ENCODE data around the gene FSTL4.

Gene FSTL4

DNA sequence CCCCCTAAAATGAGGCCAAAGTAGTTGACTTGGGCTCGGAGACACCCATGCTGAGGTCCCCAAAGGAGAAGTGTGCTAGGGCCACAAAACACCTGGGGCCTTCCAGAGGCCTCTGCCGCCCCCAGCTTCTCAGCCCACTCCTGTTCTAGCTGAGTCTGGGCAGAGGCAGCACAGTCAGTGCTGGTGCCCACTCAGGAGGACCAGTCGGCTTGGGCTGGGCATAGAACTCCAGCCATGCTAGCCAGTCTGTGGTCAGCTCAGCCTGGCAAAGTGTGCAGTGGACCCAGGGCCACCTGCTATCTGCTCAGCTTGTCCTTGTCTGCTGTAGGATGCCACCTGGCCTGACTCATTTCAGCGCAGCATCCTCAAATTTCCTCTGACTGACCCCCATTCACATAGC lies 254.6 kb downstream of the FSTL4 start:
- Mint-ChIP-seq H3K27me3 (ENCODE audit: low read depth) (peaks cover 5% of the 10 kb centered on the region), H3K9me3 (no peaks in the 10 kb centered on the region), H3K4me1 (ENCODE audit: low read depth) (no peaks in the 10 kb centered on the region), H3K27ac (no peak overlapping the region), H3K4me3 (no peak overlapping the region), H3K36me3 (ENCODE audit: low read depth) (no peaks in the 10 kb centered on the region)

DNA sequence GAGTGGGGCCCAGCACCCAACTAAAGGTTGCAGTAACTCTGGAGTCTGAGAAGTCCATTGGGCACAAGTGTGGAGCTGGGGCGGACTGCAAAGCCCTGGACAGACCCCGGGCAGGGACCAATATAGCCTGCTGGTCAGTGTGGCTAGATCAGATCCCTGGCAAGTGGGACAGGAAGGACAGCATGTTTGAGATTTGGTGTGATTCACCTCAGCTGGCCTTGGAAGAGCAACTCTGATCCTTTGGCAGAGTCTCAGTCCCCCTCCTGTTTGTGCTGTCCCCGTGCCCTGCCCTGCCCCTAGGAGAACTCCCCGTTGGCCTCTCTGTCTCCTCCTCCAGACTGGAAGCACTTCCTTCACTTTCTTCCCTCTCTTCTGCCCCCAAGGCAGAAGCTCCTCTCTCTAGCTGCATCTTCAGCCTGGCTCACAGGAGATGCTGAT lies 255.3 kb downstream of the FSTL4 start:
- H3K9me3 Mint-ChIP-seq = no peaks in the 10 kb centered on the region
- H3K4me3 Mint-ChIP-seq = no peak overlapping the region
- H3K36me3 Mint-ChIP-seq (ENCODE audit: low read depth) = no peaks in the 10 kb centered on the region
- no peak overlapping the region for H3K27ac Mint-ChIP-seq
- no peaks in the 10 kb centered on the region for H3K4me1 Mint-ChIP-seq (ENCODE audit: low read depth)
- H3K27me3 Mint-ChIP-seq (ENCODE audit: low read depth) = peaks cover 4% of the 10 kb centered on the region

DNA sequence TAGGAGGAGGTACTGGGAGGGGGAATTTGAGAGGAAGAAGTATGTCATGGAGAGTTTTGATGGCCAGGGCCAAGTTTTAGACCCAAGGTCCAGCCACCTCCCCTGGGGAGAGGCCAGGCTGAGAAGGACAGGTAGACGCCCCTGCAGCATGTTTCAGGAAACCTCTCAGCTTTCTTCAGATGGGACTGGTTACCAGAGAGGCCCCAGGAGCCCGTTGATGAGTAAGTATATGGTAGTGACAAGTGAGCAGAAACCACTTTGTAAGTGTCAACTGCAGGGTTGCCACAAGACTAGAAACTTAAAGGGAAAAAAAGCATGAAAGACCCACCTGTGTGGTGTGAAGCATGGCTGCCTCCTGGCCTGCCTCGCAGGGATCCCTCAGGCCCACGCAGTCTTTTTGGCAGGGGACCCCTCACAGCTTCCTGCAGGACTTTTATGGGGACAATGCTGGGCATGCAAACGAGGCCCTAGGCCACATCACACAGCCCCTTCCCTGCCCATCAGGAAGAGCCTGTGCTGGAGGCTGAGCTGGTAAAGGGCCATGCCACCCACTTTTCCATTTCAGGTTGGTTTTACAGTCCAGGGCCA lies 255.9 kb downstream of the FSTL4 start:
- Mint-ChIP-seq H3K27ac (no peak overlapping the region), H3K4me1 (ENCODE audit: low read depth) (no peaks in the 10 kb centered on the region), H3K9me3 (no peaks in the 10 kb centered on the region), H3K27me3 (ENCODE audit: low read depth) (peaks cover 4% of the 10 kb centered on the region), H3K36me3 (ENCODE audit: low read depth) (no peaks in the 10 kb centered on the region), H3K4me3 (no peak overlapping the region)

DNA sequence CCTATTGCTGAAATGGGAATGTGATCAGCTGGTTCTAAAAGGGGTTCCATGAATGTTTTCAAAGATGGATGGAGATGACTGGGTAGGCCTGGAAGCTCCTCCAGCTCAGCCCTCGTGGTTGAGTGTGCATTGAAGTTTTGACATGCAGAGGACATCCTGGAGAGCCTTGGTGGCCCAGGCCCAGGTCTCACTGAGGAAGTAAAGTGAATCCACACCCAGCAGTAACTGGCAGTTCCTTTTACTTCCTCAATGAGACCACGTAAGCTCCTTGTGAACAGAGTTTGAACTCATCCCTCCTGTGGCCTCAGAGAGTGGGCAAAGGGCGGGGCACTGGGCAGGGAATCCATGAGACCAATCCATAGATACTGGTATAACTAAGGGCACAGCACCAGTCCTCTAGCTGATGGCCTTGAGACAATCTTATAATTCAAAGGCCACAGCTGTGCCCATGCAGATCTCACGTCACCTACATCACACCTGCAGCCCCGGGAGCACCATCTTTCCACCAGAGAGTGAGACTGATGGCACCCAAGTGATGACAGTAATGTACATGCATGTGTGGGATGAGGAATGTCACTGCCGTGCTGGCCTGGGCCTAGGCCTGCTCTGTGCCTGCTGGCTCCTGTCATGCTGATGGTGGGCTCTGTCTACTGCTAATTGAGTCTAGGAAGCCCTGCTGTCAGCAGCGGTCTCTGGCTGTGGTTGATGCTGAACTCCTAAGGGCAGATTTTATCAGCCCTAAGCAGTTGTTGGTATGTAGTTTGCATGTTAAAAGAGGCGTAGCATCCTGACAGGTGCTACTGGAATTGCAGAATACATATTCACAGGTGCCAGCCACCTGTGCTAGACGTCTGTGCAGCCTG lies 257.8 kb downstream of the FSTL4 start:
- H3K9me3 Mint-ChIP-seq = no peaks in the 10 kb centered on the region
- H3K27me3 Mint-ChIP-seq (ENCODE audit: low read depth) = peaks cover 6% of the 10 kb centered on the region
- no peak overlapping the region for H3K27ac Mint-ChIP-seq
- H3K36me3 Mint-ChIP-seq (ENCODE audit: low read depth) = no peaks in the 10 kb centered on the region
- H3K4me3 Mint-ChIP-seq = no peak overlapping the region
- H3K4me1 Mint-ChIP-seq (ENCODE audit: low read depth) = no peaks in the 10 kb centered on the region

DNA sequence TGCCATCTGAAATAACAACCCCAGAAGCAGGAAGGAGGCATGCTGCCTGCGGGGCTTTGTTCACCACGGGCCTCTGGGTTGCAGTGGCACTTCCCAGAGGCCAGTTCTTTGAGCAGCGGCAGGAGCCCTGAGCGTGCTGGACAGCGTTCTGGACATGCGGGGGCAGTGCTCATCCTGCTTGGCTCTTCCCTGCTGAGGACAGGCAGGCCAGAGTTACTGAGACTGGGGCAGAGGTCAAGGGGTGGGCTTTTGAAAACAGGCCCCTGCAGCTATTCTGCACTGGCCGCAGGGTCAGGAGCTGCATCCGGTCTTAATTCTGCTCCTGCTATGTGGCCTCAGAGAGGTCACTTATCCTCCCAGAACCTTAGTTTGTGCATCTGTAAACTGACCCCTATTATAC lies 258.6 kb downstream of the FSTL4 start:
- H3K27me3 Mint-ChIP-seq (ENCODE audit: low read depth) = peaks cover 6% of the 10 kb centered on the region
- H3K4me3 Mint-ChIP-seq = no peak overlapping the region
- H3K9me3 Mint-ChIP-seq = no peaks in the 10 kb centered on the region
- H3K4me1 Mint-ChIP-seq (ENCODE audit: low read depth) = no peaks in the 10 kb centered on the region
- H3K36me3 Mint-ChIP-seq (ENCODE audit: low read depth) = no peaks in the 10 kb centered on the region
- no peak overlapping the region for H3K27ac Mint-ChIP-seq

DNA sequence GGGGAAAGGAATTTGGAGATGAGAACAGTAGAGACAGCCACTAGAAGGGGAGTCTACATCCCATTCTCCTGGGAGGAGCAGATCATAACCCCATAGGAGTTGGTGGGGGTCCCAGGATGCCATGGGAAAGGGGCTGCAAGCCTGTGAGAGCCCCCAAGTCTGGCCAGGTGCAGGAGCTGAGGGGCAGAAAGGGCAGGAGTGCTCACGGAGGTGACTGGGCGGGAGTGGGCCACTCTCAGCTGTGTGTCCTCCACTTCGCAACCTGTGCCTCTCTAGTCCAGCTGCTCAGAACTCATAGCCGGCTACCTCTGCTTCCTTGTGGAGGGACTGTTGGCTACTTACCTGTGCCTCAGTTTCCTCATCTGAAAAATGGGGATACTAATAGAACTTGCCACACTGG lies 263.9 kb downstream of the FSTL4 start:
- no peak overlapping the region for H3K27ac Mint-ChIP-seq
- peaks cover 22% of the 10 kb centered on the region for H3K27me3 Mint-ChIP-seq (ENCODE audit: low read depth)
- no peaks in the 10 kb centered on the region for H3K36me3 Mint-ChIP-seq (ENCODE audit: low read depth)
- H3K4me3 Mint-ChIP-seq = no peak overlapping the region
- H3K4me1 Mint-ChIP-seq (ENCODE audit: low read depth) = no peaks in the 10 kb centered on the region
- no peaks in the 10 kb centered on the region for H3K9me3 Mint-ChIP-seq

DNA sequence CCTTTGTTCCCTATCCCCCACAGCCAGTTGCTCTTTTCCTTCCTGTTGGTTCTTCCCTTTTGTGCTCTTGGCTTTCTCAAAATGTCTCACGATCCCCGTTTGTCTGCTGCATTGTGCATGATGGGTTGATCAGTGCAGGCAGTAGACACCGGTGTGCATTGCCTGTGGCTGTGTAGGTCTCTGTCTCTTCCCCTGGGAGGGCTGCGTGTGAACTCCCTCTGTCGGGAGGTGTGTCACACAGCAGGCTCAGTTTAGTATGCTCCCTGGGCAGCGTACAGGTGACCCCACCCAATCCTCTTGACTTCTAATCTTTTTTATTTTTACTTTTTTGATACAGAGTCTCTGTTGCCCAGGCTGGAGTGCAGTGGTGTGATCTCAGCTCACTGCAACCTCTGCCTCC lies 265.3 kb downstream of the FSTL4 start:
- H3K36me3 Mint-ChIP-seq (ENCODE audit: low read depth) = no peaks in the 10 kb centered on the region
- no peaks in the 10 kb centered on the region for H3K9me3 Mint-ChIP-seq
- H3K27ac Mint-ChIP-seq = no peak overlapping the region
- H3K27me3 Mint-ChIP-seq (ENCODE audit: low read depth) = peaks cover 22% of the 10 kb centered on the region
- H3K4me1 Mint-ChIP-seq (ENCODE audit: low read depth) = no peaks in the 10 kb centered on the region
- H3K4me3 Mint-ChIP-seq = no peak overlapping the region

DNA sequence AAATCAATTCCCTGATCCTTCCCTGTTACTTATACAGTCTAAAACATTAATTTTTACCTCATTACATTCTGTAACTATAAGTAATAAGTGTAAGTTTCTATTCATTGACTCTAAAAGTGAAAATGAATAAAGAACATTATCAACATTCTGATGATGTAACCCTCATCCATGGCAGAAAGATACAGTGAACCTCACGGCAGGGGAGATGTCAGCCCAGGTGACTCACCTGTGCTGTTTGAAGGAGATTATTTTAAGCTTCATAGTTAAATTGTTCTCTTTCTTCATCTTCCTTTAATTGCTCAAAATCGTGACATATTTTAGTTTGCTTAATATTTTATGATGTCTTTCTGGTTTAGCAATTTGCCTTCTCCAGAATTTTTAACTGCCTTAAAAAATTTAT lies 268.1 kb downstream of the FSTL4 start:
- H3K36me3 Mint-ChIP-seq (ENCODE audit: low read depth) = no peaks in the 10 kb centered on the region
- H3K27ac Mint-ChIP-seq = no peak overlapping the region
- peaks cover 16% of the 10 kb centered on the region for H3K27me3 Mint-ChIP-seq (ENCODE audit: low read depth)

DNA sequence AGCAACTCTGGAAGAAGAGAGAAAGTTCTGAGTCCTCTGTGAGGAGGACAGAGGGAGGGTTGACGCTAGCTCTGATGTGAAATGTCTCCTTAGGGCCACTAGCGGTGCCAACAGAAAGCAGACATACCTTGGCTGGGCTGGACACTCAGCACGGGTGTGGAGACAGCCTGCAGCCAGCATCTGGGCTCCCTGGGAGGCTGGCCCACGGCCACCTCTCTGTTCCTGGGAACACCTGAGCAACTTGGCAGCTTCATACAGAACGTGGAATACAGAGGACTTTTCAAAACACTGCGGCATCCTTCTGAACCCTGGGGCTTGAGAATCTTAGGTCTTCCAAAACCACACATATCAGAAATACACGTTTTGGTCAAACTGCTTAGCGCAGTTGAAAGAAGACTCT lies 269.1 kb downstream of the FSTL4 start:
- Mint-ChIP-seq H3K4me1 (ENCODE audit: low read depth) (no peaks in the 10 kb centered on the region), H3K27me3 (ENCODE audit: low read depth) (peaks cover 15% of the 10 kb centered on the region), H3K4me3 (no peak overlapping the region), H3K9me3 (no peaks in the 10 kb centered on the region), H3K27ac (no peak overlapping the region), H3K36me3 (ENCODE audit: low read depth) (no peaks in the 10 kb centered on the region)

More for the DNA sequence above, 268.1 kb downstream of the FSTL4 start:
- no peaks in the 10 kb centered on the region for H3K4me1 Mint-ChIP-seq (ENCODE audit: low read depth)
- no peaks in the 10 kb centered on the region for H3K9me3 Mint-ChIP-seq
- H3K4me3 Mint-ChIP-seq = no peak overlapping the region

DNA sequence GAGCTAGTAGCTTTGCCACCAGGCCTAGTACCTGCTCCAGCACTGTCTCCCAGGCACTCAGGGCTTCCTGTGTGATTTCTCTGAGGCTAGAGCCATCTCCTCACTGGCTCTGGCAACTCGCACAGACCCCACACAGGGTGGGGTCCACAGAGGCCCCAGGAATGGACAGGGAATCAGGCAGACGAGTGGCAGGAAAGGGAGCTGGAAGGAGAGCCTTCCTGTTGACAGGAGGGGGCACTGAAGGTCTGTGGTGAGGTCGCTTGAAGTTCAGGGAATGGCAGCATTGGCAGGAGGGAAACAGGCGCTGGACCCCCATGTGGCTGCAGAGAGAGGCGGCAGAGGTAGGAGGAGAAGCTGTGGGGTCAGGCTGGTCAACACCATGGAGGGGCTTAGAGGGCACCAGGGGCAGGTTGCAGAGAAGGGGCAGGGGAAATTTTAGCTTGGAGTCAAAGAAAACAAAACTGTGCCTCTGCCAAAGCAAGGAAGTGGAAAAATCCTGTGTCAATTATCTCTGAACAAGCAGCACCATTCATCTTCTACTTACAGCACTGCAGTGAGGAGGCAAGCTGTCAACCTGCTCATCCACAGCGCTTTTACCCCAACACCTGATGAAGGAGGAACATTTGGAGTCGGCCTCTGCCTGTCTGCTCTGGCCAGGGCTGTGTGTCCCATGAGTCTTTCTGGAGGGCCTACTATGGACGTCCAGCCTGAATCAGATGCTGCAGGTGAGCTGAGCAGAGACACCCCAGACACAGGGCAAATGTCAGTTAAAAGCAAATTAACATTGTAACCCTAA lies 270.2 kb downstream of the FSTL4 start:
- Mint-ChIP-seq H3K36me3 (ENCODE audit: low read depth) (no peaks in the 10 kb centered on the region), H3K27ac (no peak overlapping the region), H3K4me1 (ENCODE audit: low read depth) (no peaks in the 10 kb centered on the region), H3K27me3 (ENCODE audit: low read depth) (peaks cover 11% of the 10 kb centered on the region), H3K9me3 (no peaks in the 10 kb centered on the region), H3K4me3 (no peak overlapping the region)

DNA sequence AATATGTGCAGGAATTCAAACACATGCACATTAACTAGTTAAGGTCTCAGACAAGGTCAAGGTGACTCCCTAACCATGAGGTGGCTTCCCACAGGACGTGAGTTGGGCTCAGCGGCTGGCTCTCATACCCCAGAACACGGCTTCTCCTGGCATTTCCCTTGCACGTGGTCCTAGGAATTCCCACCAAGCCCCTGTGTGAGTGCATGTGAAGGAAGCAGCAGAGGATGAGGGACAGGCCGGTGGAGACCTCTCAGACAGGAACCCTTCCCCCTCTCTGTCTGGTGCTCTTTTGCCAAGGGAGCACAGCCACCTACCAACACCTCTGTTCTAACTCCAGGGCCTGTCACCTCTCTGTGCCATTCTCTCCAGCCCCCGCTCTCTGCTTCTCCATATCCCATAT lies 271.0 kb downstream of the FSTL4 start:
- Mint-ChIP-seq H3K4me3 (no peak overlapping the region), H3K27ac (no peak overlapping the region), H3K36me3 (ENCODE audit: low read depth) (no peaks in the 10 kb centered on the region)

DNA sequence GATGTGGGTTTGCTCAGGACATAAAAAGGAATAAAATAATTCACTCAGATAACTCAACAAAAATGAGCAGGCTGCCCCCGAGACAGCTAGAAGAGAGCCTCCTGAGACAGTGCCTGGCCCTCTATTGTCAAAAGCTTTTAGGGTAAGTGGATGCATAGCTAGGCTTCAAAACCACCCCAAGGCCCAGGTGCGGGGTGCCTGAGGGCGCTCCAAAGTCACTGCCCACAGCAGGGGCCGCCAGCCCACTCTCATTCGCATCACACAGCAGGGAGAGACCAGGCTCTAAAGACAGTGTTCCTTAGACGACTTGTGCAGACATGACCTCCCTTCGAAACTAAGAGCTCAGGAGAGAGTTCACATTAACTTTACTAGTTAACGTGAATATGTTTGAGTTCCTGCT lies 271.5 kb downstream of the FSTL4 start:
- Mint-ChIP-seq H3K4me1 (ENCODE audit: low read depth) (peaks cover 5% of the 10 kb centered on the region), H3K27me3 (ENCODE audit: low read depth) (peaks cover 6% of the 10 kb centered on the region), H3K4me3 (no peak overlapping the region), H3K36me3 (ENCODE audit: low read depth) (no peaks in the 10 kb centered on the region), H3K27ac (no peak overlapping the region), H3K9me3 (no peaks in the 10 kb centered on the region)

More for the DNA sequence above, 271.0 kb downstream of the FSTL4 start:
- Mint-ChIP-seq H3K27me3 (ENCODE audit: low read depth) (peaks cover 8% of the 10 kb centered on the region), H3K9me3 (no peaks in the 10 kb centered on the region), H3K4me1 (ENCODE audit: low read depth) (peaks cover 4% of the 10 kb centered on the region)

DNA sequence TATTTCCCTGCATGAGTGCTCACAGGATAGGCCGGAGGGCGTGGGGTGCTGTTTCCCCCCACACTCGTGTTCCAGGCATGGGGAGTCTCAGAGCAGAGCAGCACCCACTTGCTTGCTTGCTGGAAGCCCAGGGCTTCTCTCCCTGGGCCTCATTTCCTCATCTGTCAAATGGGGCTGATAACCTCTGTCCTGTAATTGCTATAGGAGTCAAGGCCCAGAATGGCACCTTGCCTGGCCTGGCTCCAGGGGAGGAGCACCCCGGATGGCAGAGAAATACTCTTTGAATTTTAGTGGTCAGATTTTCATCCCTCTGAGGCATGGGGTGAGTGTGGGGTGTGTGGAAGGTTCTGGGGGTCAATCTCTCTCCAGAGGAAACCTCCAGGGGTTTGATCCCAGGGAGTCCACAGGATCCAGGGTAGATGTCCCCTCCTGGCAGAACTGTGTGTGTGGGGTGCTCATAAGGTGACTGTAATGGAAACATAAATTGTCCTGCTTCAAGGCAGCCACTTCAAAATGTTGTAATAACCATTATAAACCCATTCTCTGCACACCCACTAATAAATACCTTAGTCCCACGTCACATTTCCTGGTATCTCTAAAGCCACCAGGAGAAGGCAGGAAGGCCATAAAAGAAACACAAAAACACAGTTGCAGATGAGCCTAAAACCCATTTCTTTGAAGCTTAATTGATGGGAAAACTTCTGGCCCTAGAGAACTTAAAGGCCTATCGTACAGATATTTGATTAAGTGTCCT lies 272.2 kb downstream of the FSTL4 start:
- Mint-ChIP-seq H3K27me3 (ENCODE audit: low read depth) (peaks cover under 1% of the 10 kb centered on the region), H3K36me3 (ENCODE audit: low read depth) (no peaks in the 10 kb centered on the region), H3K4me1 (ENCODE audit: low read depth) (peaks cover 9% of the 10 kb centered on the region), H3K9me3 (no peaks in the 10 kb centered on the region), H3K27ac (no peak overlapping the region), H3K4me3 (no peak overlapping the region)

Data from T-helper 1 cell treated with Interleukin-12 subunit alpha and Interleukin-12 subunit beta and Interleukin-4 antibody, amounts not matched to agents 30 μg/mL and 1 μg/mL, for 36 hours (primary cell).